ENCODE results near the gene CLRN2.

DNA sequence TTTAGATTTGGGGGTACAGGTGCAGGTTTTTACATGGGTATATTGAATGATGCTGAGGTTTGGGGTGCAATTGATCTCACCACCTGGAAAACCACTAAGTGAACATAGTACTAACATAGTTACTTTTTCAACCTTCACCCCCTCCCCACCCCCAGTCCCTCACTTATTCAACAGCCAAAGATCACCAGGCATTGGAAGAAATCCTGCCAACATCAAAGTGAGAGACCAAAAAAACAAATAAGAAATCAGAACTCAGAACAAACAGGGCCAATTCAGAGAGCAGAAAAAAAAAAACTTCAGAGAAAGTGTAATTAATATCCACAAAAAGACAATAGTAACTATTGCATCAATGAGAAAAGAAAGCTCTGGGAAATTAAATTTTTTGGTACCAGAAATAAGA lies 41.5 kb downstream of the CLRN2 start:
- TF ChIP-seq, protein P1, sequence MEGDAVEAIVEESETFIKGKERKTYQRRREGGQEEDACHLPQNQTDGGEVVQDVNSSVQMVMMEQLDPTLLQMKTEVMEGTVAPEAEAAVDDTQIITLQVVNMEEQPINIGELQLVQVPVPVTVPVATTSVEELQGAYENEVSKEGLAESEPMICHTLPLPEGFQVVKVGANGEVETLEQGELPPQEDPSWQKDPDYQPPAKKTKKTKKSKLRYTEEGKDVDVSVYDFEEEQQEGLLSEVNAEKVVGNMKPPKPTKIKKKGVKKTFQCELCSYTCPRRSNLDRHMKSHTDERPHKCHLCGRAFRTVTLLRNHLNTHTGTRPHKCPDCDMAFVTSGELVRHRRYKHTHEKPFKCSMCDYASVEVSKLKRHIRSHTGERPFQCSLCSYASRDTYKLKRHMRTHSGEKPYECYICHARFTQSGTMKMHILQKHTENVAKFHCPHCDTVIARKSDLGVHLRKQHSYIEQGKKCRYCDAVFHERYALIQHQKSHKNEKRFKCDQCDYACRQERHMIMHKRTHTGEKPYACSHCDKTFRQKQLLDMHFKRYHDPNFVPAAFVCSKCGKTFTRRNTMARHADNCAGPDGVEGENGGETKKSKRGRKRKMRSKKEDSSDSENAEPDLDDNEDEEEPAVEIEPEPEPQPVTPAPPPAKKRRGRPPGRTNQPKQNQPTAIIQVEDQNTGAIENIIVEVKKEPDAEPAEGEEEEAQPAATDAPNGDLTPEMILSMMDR (conservative IDR thresholded peaks at IDR 0.05; ENCODE audit: low read depth, low read length) = no peak
- no peak for TF ChIP-seq EZH2 (IDR thresholded peaks at IDR 0.05; ENCODE audit: low read length, unreplicated experiment)
- no peak for TF ChIP-seq EZH2phosphoT487 (IDR thresholded peaks at IDR 0.05; ENCODE audit: borderline replicate concordance, low read length)
